Measurements from ENCODE around the gene WDR41. TPM values are rescaled to one million over a fixed set of nuclear protein-coding genes. Genes with fewer than 3 reads are reported as not detected.

WDR41 gene
- total RNA-seq, 1 donor from 2014 or later: 59.6 TPM

- H3K9me3 Mint-ChIP-seq: no peaks in the 10 kb centered on the region
- no peak overlapping the region for H3K27ac Mint-ChIP-seq
- no peak overlapping the region for H3K4me3 Mint-ChIP-seq
- peaks cover 29% of the 10 kb centered on the region for H3K36me3 Mint-ChIP-seq
- H3K4me1 Mint-ChIP-seq (ENCODE audit: unreplicated experiment): no peaks in the 10 kb centered on the region
- DNase-seq (ENCODE audit: extremely low spot score, unreplicated experiment): no peak
- TF ChIP-seq CTCF (conservative IDR thresholded peaks at IDR 0.05): no peak
- no peaks in the 10 kb centered on the region for H3K27me3 Mint-ChIP-seq
Measured at GRCh38 chr5:77438071-77438470, 54.0 kb downstream of the WDR41 start.

GRCh38 chr5:77437194-77437593, 54.9 kb downstream of the WDR41 start:
- no peaks in the 10 kb centered on the region for H3K9me3 Mint-ChIP-seq
- DNase-seq (ENCODE audit: extremely low spot score, unreplicated experiment): no peak
- peaks cover 37% of the 10 kb centered on the region for H3K36me3 Mint-ChIP-seq
- peak; percentile 43 for TF ChIP-seq CTCF (conservative IDR thresholded peaks at IDR 0.05)
- no peak overlapping the region for H3K27ac Mint-ChIP-seq
- no peaks in the 10 kb centered on the region for H3K4me1 Mint-ChIP-seq (ENCODE audit: unreplicated experiment)
- no peaks in the 10 kb centered on the region for H3K27me3 Mint-ChIP-seq
- no peak overlapping the region for H3K4me3 Mint-ChIP-seq

- DNase-seq (ENCODE audit: extremely low spot score, unreplicated experiment): no peak
- Mint-ChIP-seq H3K4me1 (ENCODE audit: unreplicated experiment) (no peaks in the 10 kb centered on the region), H3K27me3 (no peaks in the 10 kb centered on the region), H3K9me3 (no peaks in the 10 kb centered on the region), H3K27ac (no peak overlapping the region), H3K36me3 (peaks cover 61% of the 10 kb centered on the region), H3K4me3 (no peak overlapping the region)
- no peak for TF ChIP-seq CTCF (conservative IDR thresholded peaks at IDR 0.05)
Measured at GRCh38 chr5:77431719-77432118, 60.4 kb downstream of the WDR41 start.

GRCh38 chr5:77431286-77431685, 60.8 kb downstream of the WDR41 start:
- Mint-ChIP-seq H3K27me3 (no peaks in the 10 kb centered on the region), H3K4me1 (ENCODE audit: unreplicated experiment) (no peaks in the 10 kb centered on the region), H3K9me3 (no peaks in the 10 kb centered on the region), H3K27ac (no peak overlapping the region), H3K36me3 (peaks cover 58% of the 10 kb centered on the region), H3K4me3 (no peak overlapping the region)
- no peak for TF ChIP-seq CTCF (conservative IDR thresholded peaks at IDR 0.05)
- DNase-seq (ENCODE audit: extremely low spot score, unreplicated experiment): no peak

- Mint-ChIP-seq H3K36me3 (peaks cover 52% of the 10 kb centered on the region), H3K27me3 (no peaks in the 10 kb centered on the region), H3K27ac (no peak overlapping the region), H3K9me3 (no peaks in the 10 kb centered on the region), H3K4me1 (ENCODE audit: unreplicated experiment) (no peaks in the 10 kb centered on the region), H3K4me3 (no peak overlapping the region)
- no peak for TF ChIP-seq CTCF (conservative IDR thresholded peaks at IDR 0.05)
- no peak for DNase-seq (ENCODE audit: extremely low spot score, unreplicated experiment)
Measured at GRCh38 chr5:77430726-77431125, 61.4 kb downstream of the WDR41 start.

GRCh38 chr5:77428526-77428925, 63.6 kb downstream of the WDR41 start:
- Mint-ChIP-seq H3K4me1 (ENCODE audit: unreplicated experiment) (no peaks in the 10 kb centered on the region), H3K4me3 (no peak overlapping the region)
- no peak for TF ChIP-seq CTCF (conservative IDR thresholded peaks at IDR 0.05)

More at GRCh38 chr5:77428526-77428925, 63.6 kb downstream of the WDR41 start:
- no peak for DNase-seq (ENCODE audit: extremely low spot score, unreplicated experiment)
- no peak overlapping the region for H3K27ac Mint-ChIP-seq
- no peaks in the 10 kb centered on the region for H3K27me3 Mint-ChIP-seq
- peaks cover 35% of the 10 kb centered on the region for H3K36me3 Mint-ChIP-seq
- no peaks in the 10 kb centered on the region for H3K9me3 Mint-ChIP-seq

Measured in type B pancreatic cell (in vitro differentiated cells).